ENCODE measurements around the gene CDH20. TPM values are rescaled to one million over a fixed set of nuclear protein-coding genes. Genes with fewer than 3 reads are reported as not detected.
A peak's percentile ranks its signal among the peaks of the same experiment; 100 is the strongest.

The CDH20 gene
- total and polyA plus RNA-seq, 4 donors: 0.02 to 0.11 (median 0.07) TPM; not detected in 1

GRCh38 chr18:61308004-61308403 is 25.2 kb upstream of the CDH20 start:
- ATAC-seq (ENCODE audit: insufficient read depth, low FRiP score): no peak
- no peak overlapping the region for H3K9ac ChIP-seq (ENCODE audit: insufficient read depth in 1 of 2, low read length in 2 of 2)
- no peak overlapping the region for H3K27ac ChIP-seq (ENCODE audit: low read depth in 1 of 2, low read length in 1 of 2)
- DNase-seq: no peak
- no peaks in the 10 kb centered on the region for H3K4me1 ChIP-seq (ENCODE audit: control insufficient read depth in 5 of 5, insufficient read depth in 5 of 5, low read length in 5 of 5)
- H3K36me3 ChIP-seq (ENCODE audit: control insufficient read depth in 4 of 4, insufficient read depth in 4 of 4, low read length in 4 of 4): no peaks in the 10 kb centered on the region
- no peak for TF ChIP-seq CTCF (IDR thresholded peaks at IDR 0.05; ENCODE audit: control extremely low read depth, extremely low read depth)
- no peaks in the 10 kb centered on the region for H3K27me3 ChIP-seq (ENCODE audit: control insufficient read depth in 3 of 3, insufficient read depth in 3 of 3, low read length in 2 of 3)
- 85 to 89% methylated on average over 3 of the region's 3 CpGs for WGBS, 2 donors
- H3K9me3 ChIP-seq (ENCODE audit: control insufficient read depth in 4 of 4, insufficient read depth in 3 of 4, low read length in 3 of 4): peaks cover 0 to 3% (median 0%) of the 10 kb centered on the region in 4 donors
- no peak overlapping the region for H3K4me3 ChIP-seq

GRCh38 chr18:61308795-61309393 is 24.3 kb upstream of the CDH20 start:
- no peak for DNase-seq
- 77 to 81% methylated on average over 11 of the region's 11 CpGs for WGBS, 2 donors
- H3K9ac ChIP-seq (ENCODE audit: insufficient read depth in 1 of 2, low read length in 2 of 2): no peak overlapping the region
- no peak overlapping the region for H3K4me3 ChIP-seq
- no peaks in the 10 kb centered on the region for H3K27me3 ChIP-seq (ENCODE audit: control insufficient read depth in 3 of 3, insufficient read depth in 3 of 3, low read length in 2 of 3)
- H3K9me3 ChIP-seq (ENCODE audit: control insufficient read depth in 4 of 4, insufficient read depth in 3 of 4, low read length in 3 of 4): no peaks in the 10 kb centered on the region
- no peak for TF ChIP-seq CTCF (IDR thresholded peaks at IDR 0.05; ENCODE audit: control extremely low read depth, extremely low read depth)
- H3K36me3 ChIP-seq (ENCODE audit: control insufficient read depth in 4 of 4, insufficient read depth in 4 of 4, low read length in 4 of 4): no peaks in the 10 kb centered on the region
- no peaks in the 10 kb centered on the region for H3K4me1 ChIP-seq (ENCODE audit: control insufficient read depth in 5 of 5, insufficient read depth in 5 of 5, low read length in 5 of 5)
- no peak overlapping the region for H3K27ac ChIP-seq (ENCODE audit: low read depth in 1 of 2, low read length in 1 of 2)
- ATAC-seq (ENCODE audit: insufficient read depth, low FRiP score): no peak

GRCh38 chr18:61322265-61322873 is 10.9 kb upstream of the CDH20 start:
- H3K27ac ChIP-seq (ENCODE audit: low read depth in 1 of 2, low read length in 1 of 2): no peak overlapping the region
- peaks cover 0 to 5% (median 0%) of the 10 kb centered on the region in 4 donors for H3K9me3 ChIP-seq (ENCODE audit: control insufficient read depth in 4 of 4, insufficient read depth in 3 of 4, low read length in 3 of 4)
- H3K4me1 ChIP-seq (ENCODE audit: control insufficient read depth in 5 of 5, insufficient read depth in 5 of 5, low read length in 5 of 5): no peaks in the 10 kb centered on the region
- no peak overlapping the region for H3K9ac ChIP-seq (ENCODE audit: insufficient read depth in 1 of 2, low read length in 2 of 2)
- H3K27me3 ChIP-seq (ENCODE audit: control insufficient read depth in 3 of 3, insufficient read depth in 3 of 3, low read length in 2 of 3): peaks cover 0 to 5% (median 0%) of the 10 kb centered on the region in 3 donors
- TF ChIP-seq CTCF (IDR thresholded peaks at IDR 0.05; ENCODE audit: control extremely low read depth, extremely low read depth): peak; percentile 29
- DNase-seq (peak; percentile 25 to 38 (median 25)), ATAC-seq (ENCODE audit: insufficient read depth, low FRiP score) (peak; percentile 72)
- H3K4me3 ChIP-seq: no peak overlapping the region
- no peaks in the 10 kb centered on the region for H3K36me3 ChIP-seq (ENCODE audit: control insufficient read depth in 4 of 4, insufficient read depth in 4 of 4, low read length in 4 of 4)
- 19 to 21% methylated on average over 9 of the region's 9 CpGs for WGBS, 2 donors

All from lung (tissue), 12 donors.